Activated CD8-positive, alpha-beta memory T cell treated with anti-CD3 and anti-CD28 coated beads, Interleukin-2, amount 50 U/mL, for 24 hours (primary cell): ENCODE data around the gene NCKAP5.

Experiments used
- DNase-seq: peaks from one replicate; pipeline ENCODE4 v3.0.0-alpha.2; 2020; ENCODE audit errors: extremely low read depth

NCKAP5 gene

GRCh38 chr2:133266926-133267590 lies 301.2 kb downstream of the NCKAP5 start:
- no peak for DNase-seq

GRCh38 chr2:133266041-133266925 lies 302.0 kb downstream of the NCKAP5 start:
- no peak for DNase-seq

- no peak for DNase-seq
Measured at GRCh38 chr2:133265432-133265949, 302.8 kb downstream of the NCKAP5 start.

- DNase-seq = no peak
Measured at GRCh38 chr2:133264989-133265401, 303.3 kb downstream of the NCKAP5 start.

GRCh38 chr2:133262893-133263292 lies 305.4 kb downstream of the NCKAP5 start:
- no peak for DNase-seq

DNA sequence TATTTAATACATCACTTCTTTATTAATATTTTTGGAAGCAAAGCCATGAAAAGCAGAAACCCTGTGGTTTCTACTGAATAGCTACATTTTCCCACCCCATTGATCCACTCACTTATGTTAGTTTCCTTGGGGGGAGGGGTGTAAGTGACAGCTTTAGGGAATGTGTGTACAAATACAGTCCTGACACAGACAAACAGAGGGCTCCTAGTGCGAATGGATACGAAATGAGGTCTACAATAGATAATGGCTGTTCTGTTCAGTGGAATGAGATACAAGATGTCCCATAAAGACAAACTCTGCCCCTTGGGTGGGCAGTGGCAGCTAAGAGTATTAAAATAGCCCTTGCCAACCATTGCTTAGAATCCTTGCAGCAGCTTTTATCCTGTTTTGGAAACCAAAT lies 312.9 kb downstream of the NCKAP5 start:
- no peak for DNase-seq

DNA sequence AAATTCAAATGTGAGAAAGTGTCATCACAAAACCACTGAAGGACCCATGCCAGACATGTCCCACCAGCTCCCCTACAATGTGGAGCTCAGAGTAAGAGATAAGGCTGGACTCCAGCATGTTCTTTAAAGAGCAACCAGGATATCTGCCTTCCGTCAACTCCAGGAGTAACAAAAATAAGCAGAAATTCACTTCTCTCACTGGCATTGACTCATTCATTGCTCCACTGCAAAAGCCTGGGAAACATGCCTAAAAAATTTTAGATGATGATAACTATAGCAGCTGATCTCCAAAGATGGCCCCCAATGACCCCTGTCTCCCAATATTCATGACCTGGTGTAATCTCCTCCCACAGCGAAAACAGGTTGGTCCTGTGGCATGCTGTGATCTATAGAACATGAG lies 314.5 kb downstream of the NCKAP5 start:
- no peak for DNase-seq

DNA sequence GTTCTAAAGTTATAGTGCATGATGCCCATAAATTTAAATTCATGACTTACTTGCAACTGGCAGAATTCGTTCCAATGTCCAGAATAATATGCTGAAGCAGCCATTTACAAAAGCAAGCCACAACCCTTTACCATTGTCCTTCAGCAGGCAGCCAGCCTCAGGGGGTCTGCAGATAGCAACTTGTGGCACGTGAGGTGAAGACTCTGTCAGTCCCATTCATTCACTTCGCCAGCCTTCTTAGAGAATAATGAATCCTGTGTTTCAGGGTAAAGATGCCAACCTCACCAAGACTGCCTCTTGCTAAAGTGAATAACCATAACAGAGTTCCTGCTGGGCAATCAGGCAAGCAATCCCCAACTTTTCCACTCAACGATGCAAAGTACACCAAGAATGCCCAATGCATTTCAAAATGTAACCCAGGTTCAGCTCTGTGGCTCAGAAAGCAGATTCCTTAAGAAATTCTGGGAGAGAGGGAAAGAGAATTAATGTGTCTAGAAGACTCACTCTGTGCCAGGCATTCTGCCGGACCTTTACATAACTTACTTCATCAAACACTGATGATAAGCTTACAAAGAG lies 315.4 kb downstream of the NCKAP5 start:
- no peak for DNase-seq

- DNase-seq = no peak
Measured at GRCh38 chr2:133249362-133249761, 318.9 kb downstream of the NCKAP5 start.

- no peak for DNase-seq
Measured at GRCh38 chr2:133248264-133248663, 320.0 kb downstream of the NCKAP5 start.

DNA sequence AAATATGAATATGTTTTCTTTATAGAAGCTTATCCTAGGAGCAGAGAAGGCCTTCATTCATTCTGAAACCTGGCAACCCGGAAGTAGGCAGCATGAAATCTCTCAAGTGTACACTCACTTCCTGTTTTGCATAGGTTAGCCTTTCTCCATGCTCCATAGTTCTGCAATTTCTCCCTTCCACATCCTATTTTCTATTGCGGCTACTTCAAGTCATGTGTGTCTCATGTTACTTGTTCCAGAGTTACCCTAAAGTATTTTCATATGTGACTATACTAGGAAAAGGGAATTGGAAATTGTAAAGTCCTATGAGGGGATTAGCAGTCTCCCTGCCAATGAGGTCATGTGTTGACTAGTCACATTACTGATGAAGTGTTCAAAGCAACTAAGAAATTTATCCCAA lies 320.6 kb downstream of the NCKAP5 start:
- no peak for DNase-seq

DNA sequence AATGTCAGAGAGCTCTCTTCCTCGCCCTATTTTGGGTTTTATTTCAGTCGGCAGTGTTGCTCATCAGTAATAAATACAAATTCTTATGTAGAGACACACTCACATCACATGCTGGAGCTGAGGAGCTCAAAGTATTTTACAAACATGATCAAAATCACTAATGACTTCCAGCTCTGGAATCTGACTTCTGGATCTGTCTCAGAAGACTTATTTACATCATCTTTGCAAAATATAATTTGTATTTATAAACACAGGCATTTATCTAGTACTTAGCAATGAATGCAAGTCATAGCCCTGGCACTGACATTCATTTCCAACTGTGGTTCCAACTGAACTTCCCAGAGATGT lies 327.1 kb downstream of the NCKAP5 start:
- no peak for DNase-seq

DNA sequence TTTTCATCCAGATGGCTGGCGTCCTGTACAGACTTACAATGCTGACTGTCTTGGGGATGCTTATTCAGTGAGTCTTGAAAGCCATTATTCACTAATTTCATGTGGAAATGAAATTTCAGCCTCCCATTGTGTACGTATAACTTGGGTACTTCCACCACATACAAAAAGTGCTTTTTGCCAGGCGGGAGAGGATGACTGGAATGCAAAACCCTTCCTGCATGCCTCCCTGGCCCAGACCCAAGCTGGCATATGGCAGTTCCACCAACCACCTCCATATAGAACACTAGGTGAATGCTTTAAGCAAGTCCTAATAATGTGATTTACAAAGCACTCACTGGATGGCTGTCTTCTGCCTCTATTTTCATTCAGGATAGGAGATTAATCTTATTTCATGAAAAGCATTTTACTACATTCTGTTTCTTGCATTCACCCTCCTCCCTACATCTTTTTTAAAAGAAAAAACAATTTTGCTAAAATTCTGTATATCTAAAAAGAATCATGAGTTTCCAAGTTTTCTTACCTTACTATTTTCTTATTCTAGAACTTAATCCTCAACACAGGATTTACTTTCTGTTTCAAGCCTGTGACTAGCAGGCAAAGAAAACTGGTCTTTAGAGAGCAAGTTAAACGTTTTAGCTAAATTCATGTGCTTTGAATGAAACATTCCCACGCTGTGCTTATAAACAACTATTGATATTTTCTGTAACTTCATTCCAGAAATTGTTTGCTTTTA lies 327.6 kb downstream of the NCKAP5 start:
- DNase-seq = no peak

GRCh38 chr2:133235968-133236367 lies 332.3 kb downstream of the NCKAP5 start:
- DNase-seq = no peak

DNA sequence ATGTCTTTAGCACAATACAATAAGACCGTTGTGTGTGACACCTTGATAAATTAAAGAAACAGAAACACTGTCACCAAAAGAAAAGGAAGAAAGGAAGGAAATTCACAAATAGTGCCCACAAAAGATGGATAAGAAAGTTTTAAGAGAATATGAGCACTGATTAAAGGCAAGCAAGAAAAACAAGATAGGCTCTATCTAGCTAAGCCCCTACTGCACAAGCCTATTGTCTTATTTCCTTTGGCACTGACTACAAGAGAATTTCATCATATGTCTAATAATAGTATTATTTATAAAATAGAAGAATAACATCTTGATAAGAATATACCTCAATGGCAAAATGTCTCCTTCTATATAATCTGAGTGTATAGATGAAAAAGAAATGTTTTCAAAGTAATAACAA lies 335.7 kb downstream of the NCKAP5 start:
- no peak for DNase-seq

GRCh38 chr2:133231264-133231663 lies 337.0 kb downstream of the NCKAP5 start:
- no peak for DNase-seq

DNA sequence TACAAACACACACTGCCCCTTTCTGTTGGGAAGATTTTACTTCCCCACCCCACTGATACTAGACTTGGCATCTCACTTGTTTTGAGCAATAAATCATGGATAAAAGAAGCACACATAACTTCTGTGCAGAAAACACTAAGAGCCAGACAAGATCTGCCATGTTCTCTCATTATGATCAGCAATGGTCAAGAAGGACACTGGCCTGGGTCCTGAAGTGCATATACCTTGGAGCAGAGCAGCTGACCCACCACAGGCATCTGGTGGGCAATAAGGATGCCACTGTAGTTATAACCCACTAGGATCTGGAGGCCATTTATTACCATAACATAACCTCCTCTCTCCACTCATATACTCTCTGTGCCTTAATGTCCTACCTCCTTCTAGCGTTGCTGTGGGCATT lies 338.3 kb downstream of the NCKAP5 start:
- no peak for DNase-seq

GRCh38 chr2:133223226-133223625 lies 345.0 kb downstream of the NCKAP5 start:
- no peak for DNase-seq

DNA sequence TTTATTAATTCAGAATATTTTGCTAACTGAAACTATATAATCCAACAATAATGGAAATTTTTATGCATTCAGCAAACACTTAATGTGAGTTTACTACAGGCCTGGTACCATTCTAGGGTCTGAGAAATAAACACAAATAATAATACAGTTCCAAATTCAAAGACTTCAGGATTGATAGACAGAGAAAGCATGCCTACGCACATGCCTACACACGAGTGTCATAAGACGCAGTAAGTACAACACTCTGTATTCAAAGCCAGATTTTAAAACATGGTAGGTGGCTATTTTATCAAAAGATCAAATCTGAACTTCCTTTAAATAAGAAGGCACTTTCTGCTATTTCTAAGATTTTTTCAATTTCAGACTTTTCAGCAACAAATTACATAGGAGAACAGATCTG lies 346.9 kb downstream of the NCKAP5 start:
- no peak for DNase-seq

- no peak for DNase-seq
Measured at GRCh38 chr2:133218204-133218603, 350.1 kb downstream of the NCKAP5 start.

DNA sequence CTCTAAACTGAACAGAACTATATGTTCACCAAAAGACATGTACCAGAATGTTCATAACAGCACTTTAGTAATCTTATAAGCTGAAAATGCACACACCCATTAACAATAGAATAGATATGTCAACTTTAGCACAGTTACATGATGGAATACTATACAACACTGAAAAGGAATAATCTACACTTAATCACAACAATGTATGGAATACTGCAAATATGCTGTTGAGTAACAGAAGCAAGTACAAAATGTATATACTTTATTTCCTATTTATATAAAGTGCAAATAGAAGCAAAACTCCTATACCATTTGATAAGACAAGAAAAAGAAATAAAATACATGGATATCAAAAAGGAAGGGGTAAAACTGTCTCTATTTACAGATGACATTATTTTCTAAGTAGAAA lies 352.8 kb downstream of the NCKAP5 start:
- DNase-seq = no peak

GRCh38 chr2:133213651-133214050 lies 354.6 kb downstream of the NCKAP5 start:
- DNase-seq = no peak
